ENCODE measurements around the gene PRR30. TPM values are rescaled to one million over a fixed set of nuclear protein-coding genes. Genes with fewer than 3 reads are reported as not detected.

The PRR30 gene
- total and polyA plus RNA-seq, 2 experiments from 2014 or later, result not detected

- H2AFZ ChIP-seq, result no peak overlapping the region
- H3K36me3 ChIP-seq (ENCODE audit: insufficient read depth), result no peaks in the 10 kb centered on the region
- H3K9me3 Mint-ChIP-seq, result no peaks in the 10 kb centered on the region
- H3K4me1 ChIP-seq (ENCODE audit: insufficient read depth), result peaks cover 9% of the 10 kb centered on the region; the same call in 1 of the 2 replicates
- H3K9me2 ChIP-seq (ENCODE audit: insufficient read depth), result no peaks in the 10 kb centered on the region
- no peak overlapping the region for H3K4me3 ChIP-seq
- no peaks in the 10 kb centered on the region; the same call in 1 of the 2 replicates for H3F3A ChIP-seq (replicated peaks; ENCODE audit: low read depth)
- H3K27ac ChIP-seq (ENCODE audit: low read depth), result no peak overlapping the region
- no peak overlapping the region for H3K4me3 Mint-ChIP-seq
- TF ChIP-seq ETS1 (IDR thresholded peaks at IDR 0.05) (no peak), STAT1 (IDR thresholded peaks at IDR 0.05; ENCODE audit: unreplicated experiment) (no peak), ZNF331 (CRISPR knock-in tag; IDR thresholded peaks at IDR 0.05; ENCODE audit: low read depth) (no peak), ZNF462 (CRISPR knock-in tag; IDR thresholded peaks at IDR 0.05) (no peak), CREB1 (CRISPR knock-in tag; IDR thresholded peaks at IDR 0.05; ENCODE audit: low read depth) (no peak), EZH2phosphoT487 (IDR thresholded peaks at IDR 0.05; ENCODE audit: unreplicated experiment) (no peak), JUNB (IDR thresholded peaks at IDR 0.05; ENCODE audit: unreplicated experiment) (no peak), ZNF114 (CRISPR knock-in tag; IDR thresholded peaks at IDR 0.05) (no peak), REST (IDR thresholded peaks at IDR 0.05; ENCODE audit: unreplicated experiment) (no peak), POLR2AphosphoS5 (IDR thresholded peaks at IDR 0.05; ENCODE audit: low read depth) (no peak), EZH2 (IDR thresholded peaks at IDR 0.05; ENCODE audit: low read depth, unreplicated experiment) (no peak), NANOG (IDR thresholded peaks at IDR 0.05; ENCODE audit: borderline replicate concordance) (no peak), CTCF (conservative IDR thresholded peaks at IDR 0.05; ENCODE audit: low read depth in 2 of 2) (no peak)
- no peak for DNase-seq (ENCODE audit: low spot score)
- H3K27me3 Mint-ChIP-seq (ENCODE audit: insufficient read depth, low read depth, poor library complexity), result peaks cover 26% of the 10 kb centered on the region
- H3K79me2 ChIP-seq (replicated peaks; ENCODE audit: insufficient read depth), result no peaks in the 10 kb centered on the region
- H3K27me3 ChIP-seq (ENCODE audit: insufficient read depth), result peaks cover 28% of the 10 kb centered on the region
- peaks cover 11% of the 10 kb centered on the region; the same call in 2 of the 3 replicates for H3K36me3 Mint-ChIP-seq (ENCODE audit: low read depth)
- peaks cover 14% of the 10 kb centered on the region for H3K4me1 Mint-ChIP-seq
- H4K20me1 ChIP-seq (replicated peaks; ENCODE audit: insufficient read depth), result no peaks in the 10 kb centered on the region; the same call in 1 of the 2 replicates
- no peak overlapping the region for H3K4me2 ChIP-seq
- ATAC-seq, result no peak
- H3K27ac Mint-ChIP-seq, result no peak overlapping the region
Observed at GRCh38 chr2:27126252-27126710, 12.9 kb downstream of the PRR30 start.
